Panc1 (cell line): ENCODE data around the gene NHS. TPM values are rescaled to one million over a fixed set of nuclear protein-coding genes. Genes with fewer than 3 reads are reported as not detected.

Experiments used
- ATAC-seq: fragments of 200-7000 bp; cut with Tn5 transposase; 2 replicates; pipeline ENCODE4 v1.9.1; 2020; ENCODE audit warnings: mild to moderate bottlenecking, moderate library complexity
- BruUV-seq: library from RNA; stranded (reverse); fragments of 400-500 nt; replicated peaks from 2 replicates; lab custom pipeline; 2021; lab: Mats Ljungman, UMichigan
- CTCF ChIA-PET: fragments of 300-600 bp; sonication (Branson Sonifier 250); formaldehyde crosslinking; loops from one replicate; lab custom pipeline; 2022; ENCODE audit warnings: antibody characterized with exemption; lab: Charles Lee
- POLR2A ChIA-PET: fragments of 300-600 bp; sonication (Branson Sonifier 250); formaldehyde crosslinking; loops from one replicate; lab custom pipeline; 2022; ENCODE audit warnings: antibody characterized with exemption; lab: Charles Lee
- DNase-seq: peaks from one replicate; pipeline ENCODE4 v3.0.0-alpha.2; 2010; ENCODE audit warnings: low read depth, low spot score
- H3K27ac ChIP-seq: 2 replicates; pipeline ENCODE4 v1.5.1; 2011; ENCODE audit warnings: mild to moderate bottlenecking, low read length, inconsistent platforms
- H3K27me3 ChIP-seq: fragments of 200-500 bp; sonication (Bioruptor generic); 2 replicates; pipeline ENCODE4 v1.6.0; 2014; ENCODE audit warnings: low read length, inconsistent platforms; ENCODE audit not compliant: control insufficient read depth, insufficient read depth
- H3K36me3 ChIP-seq: fragments of 200-500 bp; sonication (Bioruptor generic); 2 replicates; pipeline ENCODE4 v1.5.1; 2014; ENCODE audit warnings: inconsistent platforms, mild to moderate bottlenecking, low read length, moderate library complexity; ENCODE audit not compliant: control insufficient read depth, insufficient read depth
- H3K4me1 ChIP-seq: 2 replicates; pipeline ENCODE4 v1.5.1; 2011; ENCODE audit warnings: inconsistent platforms, mild to moderate bottlenecking, low read length, moderate library complexity; ENCODE audit not compliant: control insufficient read depth, insufficient read depth
- H3K4me3 ChIP-seq, 2 experiments: 2 replicates each; pipeline ENCODE4 v1.5.1; 2011 to 2012; ENCODE audit warnings: low read depth in 2 of 2, low read length in 2 of 2, mild to moderate bottlenecking in 2 of 2, inconsistent platforms in 1 of 2, moderate library complexity in 1 of 2
- H3K9me3 ChIP-seq: fragments of 200-500 bp; sonication (Bioruptor generic); 2 replicates; pipeline ENCODE4 v1.5.1; 2014; ENCODE audit warnings: low read depth, mild to moderate bottlenecking, inconsistent platforms, low read length, moderate library complexity; ENCODE audit not compliant: control insufficient read depth, insufficient read depth
- POLR2AphosphoS5 ChIP-seq: IDR thresholded peaks from 2 replicates; pipeline ENCODE4 v1.6.1; 2012; ENCODE audit warnings: mild to moderate bottlenecking, low read depth, low read length, moderate library complexity
- SIN3A ChIP-seq: IDR thresholded peaks from 2 replicates; pipeline ENCODE4 v1.6.1; 2012; ENCODE audit warnings: low read depth, mild to moderate bottlenecking, low read length, moderate library complexity, borderline replicate concordance; ENCODE audit not compliant: insufficient read depth
- TCF7L2 ChIP-seq: IDR thresholded peaks from 2 replicates; pipeline ENCODE4 v1.6.1; 2011; ENCODE audit warnings: mild to moderate bottlenecking, low read depth, low read length, inconsistent platforms
- in situ Hi-C: cut with HindIII; loops from 2 replicates; pipeline ENCODE4 v1.10.0; 2016; ENCODE audit warnings: low sequenced_read_pairs, low pct_unique_long_range_greater_than_20kb
- intact Hi-C: fragments of 100-400 bp; cut with micrococcal nuclease; formaldehyde crosslinking; loops from one replicate; pipeline ENCODE4 v1.10.0; 2022; ENCODE audit not compliant: unreplicated experiment
- total RNA-seq: library from RNA; stranded (reverse); gene quantifications from one replicate; pipeline ENCODE4 v1.2.1, GENCODE V29; 2021; ENCODE audit not compliant: unreplicated experiment
- TF ChIP-seq, protein P1 (sequence below), 2 experiments: IDR thresholded peaks; 2 replicates each; pipeline ENCODE4 v1.6.1; 2011 to 2012; ENCODE audit warnings: low read depth in 2 of 2, control low read depth in 1 of 2, low read length in 1 of 2, mild to moderate bottlenecking in 1 of 2, moderate library complexity in 1 of 2; ENCODE audit not compliant: insufficient read depth in 1 of 2
- TF ChIP-seq, protein P2 (sequence below): fragments of 450-650 bp; IDR thresholded peaks from 2 replicates; pipeline ENCODE4 v1.5.1; 2017; ENCODE audit warnings: mild to moderate bottlenecking

The NHS gene
- total RNA-seq, 1 experiment from 2014 or later: 0.80 TPM

DNA sequence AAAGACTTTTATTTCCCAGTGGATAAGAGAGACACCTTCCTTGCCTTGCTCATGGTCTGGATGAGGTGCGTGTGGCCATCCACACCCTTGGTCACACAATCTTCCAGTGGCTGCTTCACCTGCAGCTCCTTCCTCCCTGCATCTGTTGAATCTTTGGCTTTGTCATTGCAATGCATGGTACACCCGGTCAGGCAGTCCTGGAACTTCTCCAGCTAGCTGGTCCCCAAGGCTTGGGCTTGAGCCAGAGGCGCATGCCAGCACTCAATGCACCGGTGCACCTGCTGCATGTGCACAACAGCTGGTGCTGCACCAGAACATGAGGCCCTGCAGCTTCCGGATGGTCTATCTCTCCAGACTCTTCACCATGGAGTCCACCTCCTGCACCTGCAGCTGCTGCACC is 394.0 kb downstream of the NHS start:
- Histone ChIP-seq H3K36me3 (no peaks in the 10 kb centered on the region), H3K4me1 (no peaks in the 10 kb centered on the region), H3K27ac (no peak overlapping the region), H3K27me3 (no peaks in the 10 kb centered on the region), H3K4me3 (no peak overlapping the region), H3K9me3 (no peaks in the 10 kb centered on the region)
- intact Hi-C loops: no loop called here
- ATAC-seq (no peak), DNase-seq (no peak)
- ChIA-PET CTCF (no interaction called here), POLR2A (no interaction called here)
- no TSS peak for BruUV-seq
- in situ Hi-C loops: no loop called here
- TF ChIP-seq POLR2AphosphoS5: no peak
- TF ChIP-seq, protein P1, sequence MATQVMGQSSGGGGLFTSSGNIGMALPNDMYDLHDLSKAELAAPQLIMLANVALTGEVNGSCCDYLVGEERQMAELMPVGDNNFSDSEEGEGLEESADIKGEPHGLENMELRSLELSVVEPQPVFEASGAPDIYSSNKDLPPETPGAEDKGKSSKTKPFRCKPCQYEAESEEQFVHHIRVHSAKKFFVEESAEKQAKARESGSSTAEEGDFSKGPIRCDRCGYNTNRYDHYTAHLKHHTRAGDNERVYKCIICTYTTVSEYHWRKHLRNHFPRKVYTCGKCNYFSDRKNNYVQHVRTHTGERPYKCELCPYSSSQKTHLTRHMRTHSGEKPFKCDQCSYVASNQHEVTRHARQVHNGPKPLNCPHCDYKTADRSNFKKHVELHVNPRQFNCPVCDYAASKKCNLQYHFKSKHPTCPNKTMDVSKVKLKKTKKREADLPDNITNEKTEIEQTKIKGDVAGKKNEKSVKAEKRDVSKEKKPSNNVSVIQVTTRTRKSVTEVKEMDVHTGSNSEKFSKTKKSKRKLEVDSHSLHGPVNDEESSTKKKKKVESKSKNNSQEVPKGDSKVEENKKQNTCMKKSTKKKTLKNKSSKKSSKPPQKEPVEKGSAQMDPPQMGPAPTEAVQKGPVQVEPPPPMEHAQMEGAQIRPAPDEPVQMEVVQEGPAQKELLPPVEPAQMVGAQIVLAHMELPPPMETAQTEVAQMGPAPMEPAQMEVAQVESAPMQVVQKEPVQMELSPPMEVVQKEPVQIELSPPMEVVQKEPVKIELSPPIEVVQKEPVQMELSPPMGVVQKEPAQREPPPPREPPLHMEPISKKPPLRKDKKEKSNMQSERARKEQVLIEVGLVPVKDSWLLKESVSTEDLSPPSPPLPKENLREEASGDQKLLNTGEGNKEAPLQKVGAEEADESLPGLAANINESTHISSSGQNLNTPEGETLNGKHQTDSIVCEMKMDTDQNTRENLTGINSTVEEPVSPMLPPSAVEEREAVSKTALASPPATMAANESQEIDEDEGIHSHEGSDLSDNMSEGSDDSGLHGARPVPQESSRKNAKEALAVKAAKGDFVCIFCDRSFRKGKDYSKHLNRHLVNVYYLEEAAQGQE (IDR thresholded peaks at IDR 0.05; ENCODE audit: insufficient read depth in 1 of 2, low read depth in 2 of 2, low read length in 1 of 2): no peak
- TF ChIP-seq, protein P2, sequence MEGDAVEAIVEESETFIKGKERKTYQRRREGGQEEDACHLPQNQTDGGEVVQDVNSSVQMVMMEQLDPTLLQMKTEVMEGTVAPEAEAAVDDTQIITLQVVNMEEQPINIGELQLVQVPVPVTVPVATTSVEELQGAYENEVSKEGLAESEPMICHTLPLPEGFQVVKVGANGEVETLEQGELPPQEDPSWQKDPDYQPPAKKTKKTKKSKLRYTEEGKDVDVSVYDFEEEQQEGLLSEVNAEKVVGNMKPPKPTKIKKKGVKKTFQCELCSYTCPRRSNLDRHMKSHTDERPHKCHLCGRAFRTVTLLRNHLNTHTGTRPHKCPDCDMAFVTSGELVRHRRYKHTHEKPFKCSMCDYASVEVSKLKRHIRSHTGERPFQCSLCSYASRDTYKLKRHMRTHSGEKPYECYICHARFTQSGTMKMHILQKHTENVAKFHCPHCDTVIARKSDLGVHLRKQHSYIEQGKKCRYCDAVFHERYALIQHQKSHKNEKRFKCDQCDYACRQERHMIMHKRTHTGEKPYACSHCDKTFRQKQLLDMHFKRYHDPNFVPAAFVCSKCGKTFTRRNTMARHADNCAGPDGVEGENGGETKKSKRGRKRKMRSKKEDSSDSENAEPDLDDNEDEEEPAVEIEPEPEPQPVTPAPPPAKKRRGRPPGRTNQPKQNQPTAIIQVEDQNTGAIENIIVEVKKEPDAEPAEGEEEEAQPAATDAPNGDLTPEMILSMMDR: no peak

DNA sequence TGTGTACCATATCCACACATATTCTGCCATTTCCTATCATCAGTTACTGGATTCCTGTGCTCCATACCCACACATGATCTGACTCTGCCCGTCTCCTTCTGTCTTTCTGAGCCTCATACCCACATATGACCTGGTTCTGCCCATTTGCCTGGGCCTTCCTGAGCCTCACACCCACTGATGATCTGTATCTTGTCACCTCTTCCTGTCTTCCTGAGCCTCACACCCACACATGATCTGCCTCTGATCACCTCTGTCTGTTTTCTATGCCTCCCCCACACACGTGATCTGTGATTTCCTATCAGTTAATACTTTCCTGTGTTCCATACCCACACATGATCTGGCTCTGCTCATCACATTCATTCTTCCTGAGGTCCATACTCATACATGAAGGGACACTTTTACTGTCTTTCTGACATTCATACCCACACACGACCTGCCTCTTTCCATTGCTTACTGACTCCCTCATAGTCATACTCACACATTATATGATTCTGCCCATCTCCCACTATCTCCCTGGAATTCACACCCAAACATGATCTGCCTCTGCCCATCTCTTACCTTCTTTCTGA is 394.8 kb downstream of the NHS start:
- intact Hi-C loops (no loop called here), in situ Hi-C loops (no loop called here)
- Histone ChIP-seq H3K4me3 (no peak overlapping the region), H3K9me3 (no peaks in the 10 kb centered on the region), H3K27me3 (no peaks in the 10 kb centered on the region), H3K4me1 (no peaks in the 10 kb centered on the region), H3K27ac (no peak overlapping the region), H3K36me3 (no peaks in the 10 kb centered on the region)
- no peak for ATAC-seq
- POLR2A ChIA-PET: no interaction called here
- no peak for DNase-seq
- BruUV-seq: no TSS peak
- CTCF ChIA-PET: no interaction called here
- TF ChIP-seq, protein P2: no peak

DNA sequence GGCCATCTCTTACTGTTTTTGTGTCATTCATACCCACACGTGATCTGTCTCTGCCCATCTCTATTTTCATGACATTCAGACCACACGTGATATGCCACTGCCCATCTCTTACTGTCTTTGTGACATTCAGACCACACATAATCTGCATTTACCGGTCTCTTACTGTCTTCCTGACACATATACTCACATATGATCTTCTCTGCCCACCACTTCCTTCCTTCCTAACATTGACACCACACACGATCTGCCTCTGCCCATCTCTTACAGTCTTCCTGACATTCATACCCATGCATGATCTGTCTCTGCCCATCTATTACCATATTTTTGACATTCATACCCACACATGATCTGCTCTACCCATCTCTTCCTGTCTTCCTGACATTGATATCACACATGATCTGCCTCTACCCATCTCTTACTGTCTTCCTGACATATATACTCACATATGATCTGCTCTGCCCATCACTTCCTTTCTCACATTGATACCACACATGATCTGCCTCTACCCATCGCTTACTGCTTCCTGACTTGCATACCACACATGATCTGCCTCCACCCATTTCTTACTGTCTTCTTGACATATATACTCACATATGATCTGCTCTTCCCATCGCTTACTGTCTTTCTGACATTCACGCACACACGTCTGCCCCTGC is 398.3 kb downstream of the NHS start:
- Histone ChIP-seq H3K9me3 (no peaks in the 10 kb centered on the region), H3K27ac (no peak overlapping the region), H3K4me3 (no peak overlapping the region), H3K4me1 (no peaks in the 10 kb centered on the region), H3K27me3 (no peaks in the 10 kb centered on the region), H3K36me3 (no peaks in the 10 kb centered on the region)
- TF ChIP-seq POLR2AphosphoS5: no peak
- TF ChIP-seq SIN3A: no peak
- TF ChIP-seq, protein P2: no peak
- TF ChIP-seq, protein P1 (IDR thresholded peaks at IDR 0.05; ENCODE audit: insufficient read depth in 1 of 2, low read depth in 2 of 2, low read length in 1 of 2): no peak
- TF ChIP-seq TCF7L2: no peak
- ATAC-seq: no peak
- intact Hi-C loops (no loop called here), in situ Hi-C loops (no loop called here)
- BruUV-seq: no TSS peak
- ChIA-PET CTCF (no interaction called here), POLR2A (no interaction called here)
- no peak for DNase-seq
